Loucy (cell line): ENCODE results near the gene RNF157.
"Not testable (repeated sequence)": the region's sequence is repeated elsewhere in the genome, so short reads cannot be mapped to it uniquely, and the experiment has no call there.

Experiments
- CTCF ChIP-seq: fragments of 200-600 bp; sonication (generic); conservative IDR thresholded peaks from 2 replicates; pipeline ENCODE4 v1.5.1; 2014; ENCODE audit warnings: mild to moderate bottlenecking, antibody characterized with exemption, low read length
- EZH2phosphoT487 ChIP-seq: fragments of 200-600 bp; IDR thresholded peaks from 2 replicates; pipeline ENCODE4 v1.6.1; 2018; ENCODE audit warnings: antibody characterized with exemption, mild to moderate bottlenecking, moderate library complexity, borderline replicate concordance

GRCh38 chr17:76267581-76268001, 27.3 kb upstream of the RNF157 start:
- TF ChIP-seq CTCF, EZH2phosphoT487: not testable (repeated sequence)
